Suprapubic skin (tissue), 4 donors: ENCODE data around the gene SERHL2. TPM values are rescaled to one million over a fixed set of nuclear protein-coding genes. Genes with fewer than 3 reads are reported as not detected.
"Not testable (repeated sequence)": the region's sequence is repeated elsewhere in the genome, so short reads cannot be mapped to it uniquely, and the experiment has no call there.

Source experiments
- DNase-seq, 2 donors: peaks; one replicate each; pipeline ENCODE4 v3.0.0-alpha.2; 2019; ENCODE audit warnings: low spot score in 2 of 2
- H3K27ac ChIP-seq: fragments of 200-600 bp; sonication (generic); one replicate; pipeline ENCODE4 v1.5.1; 2019
- H3K27me3 ChIP-seq: fragments of 200-600 bp; sonication (generic); one replicate; pipeline ENCODE4 v1.5.1; 2019
- H3K36me3 ChIP-seq: fragments of 200-600 bp; sonication (generic); one replicate; pipeline ENCODE4 v1.5.1; 2019
- H3K4me1 ChIP-seq: fragments of 200-600 bp; sonication (generic); one replicate; pipeline ENCODE4 v1.5.1; 2019
- H3K4me3 ChIP-seq: fragments of 200-600 bp; sonication (generic); one replicate; pipeline ENCODE4 v1.5.1; 2019; ENCODE audit warnings: mild to moderate bottlenecking
- H3K9me3 ChIP-seq: fragments of 200-600 bp; sonication (generic); one replicate; pipeline ENCODE4 v1.5.1; 2019
- CTCF ChIP-seq, 2 donors: fragments of 200-600 bp in 1 of 2; fragments of 450-650 bp in 1 of 2; sonication (generic) in 1 of 2; IDR thresholded peaks; one replicate each; pipeline ENCODE4 v1.5.1; 2016 to 2019; ENCODE audit warnings: antibody characterized with exemption in 2 of 2, mild to moderate bottlenecking in 1 of 2, moderate library complexity in 1 of 2
- EP300 ChIP-seq: sonication (generic); formaldehyde crosslinking; IDR thresholded peaks from one replicate; pipeline ENCODE4 v1.6.1; 2017; ENCODE audit warnings: antibody characterized with exemption
- POLR2A ChIP-seq, 2 donors: fragments of 450-650 bp; IDR thresholded peaks; one replicate each; pipeline ENCODE4 v1.6.1; 2017; ENCODE audit warnings: antibody characterized with exemption in 2 of 2, mild to moderate bottlenecking in 2 of 2, moderate library complexity in 2 of 2
- POLR2AphosphoS5 ChIP-seq, 3 donors: sonication (generic); formaldehyde crosslinking; IDR thresholded peaks; one replicate each; pipeline ENCODE4 v1.6.1; 2017; ENCODE audit warnings: antibody characterized with exemption in 3 of 3
- WGBS: methylation state at CpG from one replicate; pipeline ENCODE4 v1.1.5; 2018; 5-methylcytosine and 5-hydroxymethylcytosine counted together
- total RNA-seq, 4 donors: library from RNA; depleted of rRNA; stranded (reverse); fragments of >200 nt; gene quantifications; one replicate each; pipeline ENCODE4 v1.1.0, GENCODE V29; 2016

SERHL2 gene
- total RNA-seq, 4 donors from 2014 or later, result 13.0 to 96.1 (median 52.1) TPM

- Histone ChIP-seq H3K27me3 (no peaks in the 10 kb centered on the region), H3K27ac (no peak overlapping the region), H3K36me3 (no peaks in the 10 kb centered on the region), H3K9me3 (no peaks in the 10 kb centered on the region), H3K4me1 (no peaks in the 10 kb centered on the region), H3K4me3 (no peak overlapping the region)
- 88% methylated on average over 5 of the region's 8 CpGs for WGBS
- TF ChIP-seq POLR2A (IDR thresholded peaks at IDR 0.05) (no peak), CTCF (IDR thresholded peaks at IDR 0.05) (no peak), EP300 (no peak), POLR2AphosphoS5 (IDR thresholded peaks at IDR 0.05) (no peak)
- DNase-seq, result no peak
These were observed 6.6 kb downstream of the SERHL2 start for GRCh38 chr22:42560381-42560780.

GRCh38 chr22:42560781-42561180 is 7.0 kb downstream of the SERHL2 start:
- Histone ChIP-seq H3K36me3 (peaks cover 3% of the 10 kb centered on the region), H3K4me3 (no peak overlapping the region), H3K27ac (no peak overlapping the region), H3K27me3 (no peaks in the 10 kb centered on the region), H3K9me3 (no peaks in the 10 kb centered on the region), H3K4me1 (no peaks in the 10 kb centered on the region)
- 87% methylated on average over 7 of the region's 7 CpGs for WGBS
- no peak for TF ChIP-seq POLR2A (IDR thresholded peaks at IDR 0.05)
- peak in 1 of 2 donors; percentile 35 for TF ChIP-seq CTCF (IDR thresholded peaks at IDR 0.05)
- DNase-seq, result no peak

- TF ChIP-seq EP300 (no peak), POLR2A (IDR thresholded peaks at IDR 0.05) (no peak), CTCF (IDR thresholded peaks at IDR 0.05) (no peak), POLR2AphosphoS5 (IDR thresholded peaks at IDR 0.05) (no peak)
- no peak for DNase-seq
- Histone ChIP-seq H3K9me3 (no peaks in the 10 kb centered on the region), H3K27me3 (no peaks in the 10 kb centered on the region), H3K36me3 (peaks cover 7% of the 10 kb centered on the region), H3K4me3 (no peak overlapping the region), H3K27ac (no peak overlapping the region), H3K4me1 (no peaks in the 10 kb centered on the region)
- WGBS, result 68% methylated on average over 4 of the region's 5 CpGs
These were observed 8.1 kb downstream of the SERHL2 start for GRCh38 chr22:42561856-42562255.

GRCh38 chr22:42562279-42562678 is 8.5 kb downstream of the SERHL2 start:
- no peaks in the 10 kb centered on the region for H3K9me3 ChIP-seq
- no peaks in the 10 kb centered on the region for H3K27me3 ChIP-seq
- DNase-seq, result no peak
- no peak for TF ChIP-seq EP300
- TF ChIP-seq POLR2A (IDR thresholded peaks at IDR 0.05), result no peak
- no peak for TF ChIP-seq CTCF (IDR thresholded peaks at IDR 0.05)
- no peak for TF ChIP-seq POLR2AphosphoS5 (IDR thresholded peaks at IDR 0.05)
- H3K27ac ChIP-seq, result no peak overlapping the region
- WGBS, result 74% methylated on average over 8 of the region's 8 CpGs
- peaks cover 7% of the 10 kb centered on the region for H3K36me3 ChIP-seq
- H3K4me1 ChIP-seq, result no peaks in the 10 kb centered on the region
- H3K4me3 ChIP-seq, result no peak overlapping the region

- no peaks in the 10 kb centered on the region for H3K27me3 ChIP-seq
- TF ChIP-seq POLR2AphosphoS5 (IDR thresholded peaks at IDR 0.05) (no peak), CTCF (IDR thresholded peaks at IDR 0.05) (no peak), POLR2A (IDR thresholded peaks at IDR 0.05) (no peak), EP300 (no peak)
- H3K27ac ChIP-seq, result no peak overlapping the region
- no peaks in the 10 kb centered on the region for H3K9me3 ChIP-seq
- DNase-seq, result no peak
- H3K4me1 ChIP-seq, result no peaks in the 10 kb centered on the region
- H3K4me3 ChIP-seq, result no peak overlapping the region
- H3K36me3 ChIP-seq, result peaks cover 7% of the 10 kb centered on the region
- 77% methylated on average over 2 of the region's 2 CpGs for WGBS
These were observed 8.9 kb downstream of the SERHL2 start for GRCh38 chr22:42562684-42563083.

GRCh38 chr22:42563943-42564342 is 10.2 kb downstream of the SERHL2 start:
- not testable (repeated sequence) for DNase-seq
- WGBS, result 46% methylated on average over 3 of the region's 3 CpGs

More at GRCh38 chr22:42563943-42564342, 10.2 kb downstream of the SERHL2 start:
- H3K9me3 ChIP-seq, H3K27me3 ChIP-seq, H3K27ac ChIP-seq, H3K36me3 ChIP-seq, H3K4me1 ChIP-seq, H3K4me3 ChIP-seq: not testable (repeated sequence)
